ENCODE results near the gene SYNE3.

- TF ChIP-seq POLR2A (IDR thresholded peaks at IDR 0.05; ENCODE audit: low read depth, low read length), result no peak
- TF ChIP-seq ZBTB4 (CRISPR knock-in tag; IDR thresholded peaks at IDR 0.05), result no peak
Measured at GRCh38 chr14:95499354-95499750, 17.1 kb downstream of the SYNE3 start.

All from GM12878 (cell line).